Measurements from ENCODE around the gene WDFY1.

DNA sequence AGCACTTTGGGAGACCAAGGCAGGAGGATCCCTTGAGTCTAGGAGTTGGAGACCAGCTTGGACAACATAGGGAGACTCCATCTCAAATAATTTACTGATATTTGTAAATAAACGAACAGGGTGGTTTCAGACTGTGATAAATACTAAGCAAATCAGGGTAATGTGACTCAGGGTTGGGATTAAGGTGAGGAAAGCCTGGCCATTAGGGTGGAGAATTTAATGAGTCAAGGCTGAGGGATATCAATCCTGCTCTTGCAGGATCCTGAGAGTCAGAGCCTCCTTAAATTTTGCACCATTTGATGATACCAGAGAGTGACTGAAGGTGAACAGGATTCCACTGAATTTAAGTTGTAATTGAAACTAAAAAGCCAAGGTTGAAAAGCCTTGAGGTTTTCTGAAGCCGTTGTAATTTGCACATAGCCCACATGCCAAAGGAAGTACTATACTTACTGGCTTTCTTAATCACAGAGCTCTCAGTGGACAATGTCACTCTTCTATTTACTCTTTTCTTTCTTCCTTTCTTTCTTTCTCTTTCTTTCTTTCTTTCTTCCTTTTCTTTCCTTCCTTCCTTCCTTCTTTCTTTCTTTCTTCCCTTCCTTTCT lies 79.1 kb downstream of the WDFY1 start:
- TF ChIP-seq, protein P1, sequence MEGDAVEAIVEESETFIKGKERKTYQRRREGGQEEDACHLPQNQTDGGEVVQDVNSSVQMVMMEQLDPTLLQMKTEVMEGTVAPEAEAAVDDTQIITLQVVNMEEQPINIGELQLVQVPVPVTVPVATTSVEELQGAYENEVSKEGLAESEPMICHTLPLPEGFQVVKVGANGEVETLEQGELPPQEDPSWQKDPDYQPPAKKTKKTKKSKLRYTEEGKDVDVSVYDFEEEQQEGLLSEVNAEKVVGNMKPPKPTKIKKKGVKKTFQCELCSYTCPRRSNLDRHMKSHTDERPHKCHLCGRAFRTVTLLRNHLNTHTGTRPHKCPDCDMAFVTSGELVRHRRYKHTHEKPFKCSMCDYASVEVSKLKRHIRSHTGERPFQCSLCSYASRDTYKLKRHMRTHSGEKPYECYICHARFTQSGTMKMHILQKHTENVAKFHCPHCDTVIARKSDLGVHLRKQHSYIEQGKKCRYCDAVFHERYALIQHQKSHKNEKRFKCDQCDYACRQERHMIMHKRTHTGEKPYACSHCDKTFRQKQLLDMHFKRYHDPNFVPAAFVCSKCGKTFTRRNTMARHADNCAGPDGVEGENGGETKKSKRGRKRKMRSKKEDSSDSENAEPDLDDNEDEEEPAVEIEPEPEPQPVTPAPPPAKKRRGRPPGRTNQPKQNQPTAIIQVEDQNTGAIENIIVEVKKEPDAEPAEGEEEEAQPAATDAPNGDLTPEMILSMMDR (IDR thresholded peaks at IDR 0.05; ENCODE audit: low read length): no peak
- TF ChIP-seq EZH2 (IDR thresholded peaks at IDR 0.05; ENCODE audit: borderline replicate concordance, low read length): no peak
